ENCODE results near the gene CERS3. TPM values are rescaled to one million over a fixed set of nuclear protein-coding genes. Genes with fewer than 3 reads are reported as not detected.

CERS3 gene
- total RNA-seq, 2 experiments from 2014 or later, result 1.3 to 1.8 TPM

GRCh38 chr15:100520132-100520921 is 8.4 kb downstream of the CERS3 start:
- ATAC-seq (ENCODE audit: poor library complexity), result no peak
- POLR2A ChIA-PET, result no interaction called here

GRCh38 chr15:100517846-100518245 is 10.9 kb downstream of the CERS3 start:
- no peaks in the 10 kb centered on the region for H3K36me3 ChIP-seq (ENCODE audit: insufficient read depth, low read length)
- DNase-seq, result no peak
- ChIA-PET POLR2A (no interaction called here), CTCF (no interaction called here)
- intact Hi-C loops (cut with DNase I, micrococcal nuclease), result no loop called here
- Mint-ChIP-seq H3K4me3 (no peak overlapping the region), H3K4me1 (ENCODE audit: low read depth) (peaks cover 23% of the 10 kb centered on the region), H3K9me3 (no peaks in the 10 kb centered on the region), H3K27ac (no peak overlapping the region), H3K27me3 (no peaks in the 10 kb centered on the region), H3K36me3 (ENCODE audit: low read depth) (no peaks in the 10 kb centered on the region)
- ATAC-seq (ENCODE audit: poor library complexity), result no peak
- H3K4me1 ChIP-seq (ENCODE audit: insufficient read depth, low read length), result peaks cover 18% of the 10 kb centered on the region
- H3K9me3 ChIP-seq (ENCODE audit: control insufficient read depth in 1 of 2, insufficient read depth in 1 of 2, low read length in 2 of 2), result no peaks in the 10 kb centered on the region
- TF ChIP-seq CTCF (IDR thresholded peaks at IDR 0.05), result no peak
- H3K27ac ChIP-seq (ENCODE audit: low read depth in 1 of 2, low read length in 2 of 2), result no peak overlapping the region
- no peaks in the 10 kb centered on the region for H3K27me3 ChIP-seq (ENCODE audit: control insufficient read depth in 1 of 2, insufficient read depth in 2 of 2, low read length in 2 of 2)
- no peak overlapping the region for H3K4me3 ChIP-seq (ENCODE audit: low read length)

More at GRCh38 chr15:100520132-100520921, 8.4 kb downstream of the CERS3 start:
- intact Hi-C loops (cut with DNase I, micrococcal nuclease), result no loop called here
- Histone ChIP-seq H3K4me1 (ENCODE audit: insufficient read depth, low read length) (peaks cover 18% of the 10 kb centered on the region), H3K4me3 (ENCODE audit: low read length) (no peak overlapping the region), H3K27ac (ENCODE audit: low read depth in 1 of 2, low read length in 2 of 2) (no peak overlapping the region), H3K27me3 (ENCODE audit: control insufficient read depth in 1 of 2, insufficient read depth in 2 of 2, low read length in 2 of 2) (no peaks in the 10 kb centered on the region), H3K36me3 (ENCODE audit: insufficient read depth, low read length) (no peaks in the 10 kb centered on the region), H3K9me3 (ENCODE audit: control insufficient read depth in 1 of 2, insufficient read depth in 1 of 2, low read length in 2 of 2) (no peaks in the 10 kb centered on the region)
- no peaks in the 10 kb centered on the region for H3K27me3 Mint-ChIP-seq
- DNase-seq, result peak in 4 of 14 experiments; percentile 14 to 27 (median 25)
- H3K36me3 Mint-ChIP-seq (ENCODE audit: low read depth), result no peaks in the 10 kb centered on the region
- no peak for TF ChIP-seq CTCF (IDR thresholded peaks at IDR 0.05)
- H3K4me3 Mint-ChIP-seq, result peak overlapping the region; percentile 12
- CTCF ChIA-PET, result no interaction called here
- peak overlapping the region; percentile 70 for H3K27ac Mint-ChIP-seq
- H3K4me1 Mint-ChIP-seq (ENCODE audit: low read depth), result peaks cover 23% of the 10 kb centered on the region
- H3K9me3 Mint-ChIP-seq, result no peaks in the 10 kb centered on the region

GRCh38 chr15:100516643-100517512 is 11.9 kb downstream of the CERS3 start:
- Histone ChIP-seq H3K27ac (ENCODE audit: low read depth in 1 of 2, low read length in 2 of 2) (no peak overlapping the region), H3K4me1 (ENCODE audit: insufficient read depth, low read length) (peaks cover 18% of the 10 kb centered on the region), H3K36me3 (ENCODE audit: insufficient read depth, low read length) (no peaks in the 10 kb centered on the region), H3K27me3 (ENCODE audit: control insufficient read depth in 1 of 2, insufficient read depth in 2 of 2, low read length in 2 of 2) (no peaks in the 10 kb centered on the region), H3K9me3 (ENCODE audit: control insufficient read depth in 1 of 2, insufficient read depth in 1 of 2, low read length in 2 of 2) (no peaks in the 10 kb centered on the region), H3K4me3 (ENCODE audit: low read length) (no peak overlapping the region)
- Mint-ChIP-seq H3K9me3 (no peaks in the 10 kb centered on the region), H3K27ac (no peak overlapping the region), H3K27me3 (no peaks in the 10 kb centered on the region), H3K36me3 (ENCODE audit: low read depth) (no peaks in the 10 kb centered on the region), H3K4me1 (ENCODE audit: low read depth) (peaks cover 19% of the 10 kb centered on the region), H3K4me3 (no peak overlapping the region)
- DNase-seq (no peak), ATAC-seq (ENCODE audit: poor library complexity) (no peak)
- intact Hi-C loops (cut with DNase I, micrococcal nuclease), result no loop called here
- CTCF ChIA-PET, result no interaction called here
- no peak for TF ChIP-seq CTCF (IDR thresholded peaks at IDR 0.05)
- POLR2A ChIA-PET, result no interaction called here
